Activated CD4-positive, alpha-beta memory T cell treated with anti-CD3 and anti-CD28 coated beads for 36 hours (primary cell): ENCODE results near the gene TBC1D25. TPM values are rescaled to one million over a fixed set of nuclear protein-coding genes. Genes with fewer than 3 reads are reported as not detected.

ENCODE experiments used
- CTCF ChIA-PET: fragments of 350-600 bp; sonication (Branson Sonifier 250); formaldehyde crosslinking; loops from one replicate; lab custom pipeline; 2021; ENCODE audit warnings: antibody characterized with exemption, inconsistent platforms; lab: Charles Lee
- POLR2A ChIA-PET: fragments of 350-600 bp; sonication (Branson Sonifier 250); formaldehyde crosslinking; loops from one replicate; lab custom pipeline; 2021; ENCODE audit warnings: antibody characterized with exemption; lab: Charles Lee
- DNase-seq: peaks from one replicate; pipeline ENCODE4 v3.0.0-alpha.2; 2020
- H3K27ac Mint-ChIP-seq: one replicate; pipeline ENCODE4 v1.8.0; 2021; ENCODE audit warnings: mixed read lengths
- H3K27me3 Mint-ChIP-seq: one replicate; pipeline ENCODE4 v1.8.0; 2021; ENCODE audit warnings: mixed read lengths
- H3K36me3 Mint-ChIP-seq: one replicate; pipeline ENCODE4 v1.8.0; 2021; ENCODE audit warnings: mixed read lengths
- H3K4me1 Mint-ChIP-seq: one replicate; pipeline ENCODE4 v1.8.0; 2021; ENCODE audit warnings: low read depth, mixed read lengths
- H3K4me3 Mint-ChIP-seq: one replicate; pipeline ENCODE4 v1.8.0; 2021; ENCODE audit warnings: mild to moderate bottlenecking, mixed read lengths
- H3K9me3 Mint-ChIP-seq: one replicate; pipeline ENCODE4 v1.8.0; 2021; ENCODE audit warnings: mixed read lengths
- intact Hi-C: fragments of 100-400 bp; cut with micrococcal nuclease; formaldehyde crosslinking; loops from one replicate; pipeline ENCODE4 v1.15.1; 2023
- total RNA-seq, 2 experiments: library from RNA; stranded (reverse); gene quantifications; one replicate each; pipeline ENCODE4 v1.2.3, GENCODE V29; 2021

Gene TBC1D25
- total RNA-seq, 2 experiments from 2014 or later = 13.5 to 16.2 TPM

DNA sequence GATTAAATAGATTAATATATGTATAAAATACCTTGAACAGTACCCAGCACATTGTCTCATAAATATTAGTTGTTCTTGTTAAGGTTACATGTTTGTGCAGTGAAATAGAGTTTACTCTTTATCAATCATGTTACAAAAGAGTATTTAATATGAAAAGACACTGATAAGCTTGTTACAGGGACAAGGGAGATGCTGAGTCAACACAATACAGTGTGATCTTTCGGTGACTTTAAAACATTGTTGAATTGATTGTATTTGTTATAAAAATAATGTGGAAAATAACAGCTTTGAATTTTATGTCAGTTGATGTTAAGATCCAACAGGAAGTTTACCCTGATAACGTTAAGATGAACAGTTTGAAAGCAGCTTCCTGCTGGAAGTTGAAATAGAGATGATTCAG, 56.4 kb downstream of the TBC1D25 start:
- intact Hi-C loops = loop anchor here (5.0 kb wide), 1 partner anchor 141 kb away; no protein-coding TSS in a partner anchor
- peaks cover 8% of the 10 kb centered on the region for H3K4me1 Mint-ChIP-seq
- no peaks in the 10 kb centered on the region for H3K27me3 Mint-ChIP-seq
- POLR2A ChIA-PET = no interaction called here
- no peaks in the 10 kb centered on the region for H3K36me3 Mint-ChIP-seq
- no peak overlapping the region for H3K27ac Mint-ChIP-seq
- DNase-seq = no peak
- no peak overlapping the region for H3K4me3 Mint-ChIP-seq
- CTCF ChIA-PET = interaction anchor here (0.7 to 1.0 kb wide), 2 partner anchors 18 to 21 kb away, joined by 3 read pairs; no protein-coding TSS in a partner anchor
- no peaks in the 10 kb centered on the region for H3K9me3 Mint-ChIP-seq

DNA sequence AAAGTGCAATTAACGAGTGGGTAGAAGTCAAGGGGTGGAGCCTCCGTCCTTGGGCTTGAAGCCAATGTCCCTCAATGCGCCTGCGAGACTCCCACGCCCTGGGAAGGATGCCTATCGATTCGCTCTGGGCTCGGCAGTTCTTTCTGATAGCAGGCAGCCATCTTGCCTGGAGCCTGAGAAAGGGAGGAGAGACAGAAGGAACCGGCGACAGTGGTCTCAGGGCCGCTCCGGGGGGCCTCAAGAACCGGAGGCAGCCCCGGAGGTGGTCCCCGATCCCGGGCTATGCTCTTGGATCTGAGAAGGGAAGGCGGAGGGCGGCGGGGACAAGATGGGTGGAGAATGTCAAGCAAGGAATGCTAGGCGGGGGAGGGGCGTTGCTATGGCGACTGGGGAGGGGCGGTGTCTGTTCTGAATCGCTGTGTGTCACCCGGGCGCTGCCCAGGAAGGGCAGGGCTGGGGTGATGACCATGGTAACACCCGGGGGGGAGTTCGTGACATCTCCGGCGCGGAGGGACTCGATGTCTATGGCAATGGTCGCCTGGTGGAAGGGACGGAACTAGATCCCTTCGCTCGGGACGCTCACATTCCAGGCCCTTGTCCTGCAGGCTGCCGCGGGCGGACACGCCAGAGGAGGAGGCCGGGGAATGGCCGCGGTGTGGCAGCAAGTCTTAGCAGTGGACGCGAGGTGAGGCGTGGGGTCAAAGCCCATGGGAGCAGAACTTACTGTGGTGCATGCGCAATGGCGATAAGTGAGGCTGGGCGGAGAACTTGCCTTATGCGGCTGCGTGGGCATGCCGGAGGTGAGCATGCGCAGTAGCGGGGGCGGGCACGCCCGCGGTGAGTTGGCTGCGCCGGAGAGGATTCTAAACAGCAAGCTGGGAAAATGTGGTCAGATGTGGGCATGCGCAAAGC, 58.1 kb downstream of the TBC1D25 start, which contains the start of gene WDR13:
WDR13 (plus strand) TSS at position 140 of the 912 bp plus-strand sequence; CDS start at position 645, 505 bp downstream.
- Mint-ChIP-seq H3K4me1 (peaks cover 8% of the 10 kb centered on the region), H3K36me3 (peaks cover 4% of the 10 kb centered on the region), H3K4me3 (peak within 1 kb of the TSS; percentile 96), H3K27ac (peak within 1 kb of the TSS; percentile 99), H3K9me3 (no peaks in the 10 kb centered on the region), H3K27me3 (no peaks in the 10 kb centered on the region)
- peak; percentile 93 for DNase-seq
- POLR2A ChIA-PET = interaction anchor here (0.5 to 0.9 kb wide), 2 partner anchors 202 to 322 kb away, joined by 3 to 4 read pairs; no protein-coding TSS in a partner anchor
- intact Hi-C loops = loop anchor here (1.0 to 5.0 kb wide), 3 partner anchors 23 to 140 kb away; partner anchors contain the start of genes EBP and RBM3
- CTCF ChIA-PET = no interaction called here

DNA sequence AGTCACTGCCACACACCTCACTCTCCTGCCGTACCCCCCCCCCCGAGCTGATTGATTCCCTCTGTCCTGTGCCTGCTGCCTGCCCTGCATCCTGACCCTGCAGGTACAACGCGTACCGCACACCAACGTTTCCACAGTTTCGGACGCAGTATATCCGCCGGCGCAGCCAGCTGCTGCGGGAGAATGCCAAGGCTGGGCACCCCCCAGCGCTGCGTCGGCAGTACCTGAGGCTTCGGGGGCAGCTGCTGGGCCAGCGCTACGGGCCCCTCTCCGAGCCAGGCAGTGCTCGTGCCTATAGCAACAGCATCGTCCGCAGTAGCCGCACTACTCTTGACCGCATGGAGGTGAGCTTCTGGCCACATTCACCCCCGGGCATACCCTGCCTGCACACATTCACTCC, 59.1 kb downstream of the TBC1D25 start:
- peaks cover 8% of the 10 kb centered on the region for H3K4me1 Mint-ChIP-seq
- H3K27ac Mint-ChIP-seq = peak overlapping the region; percentile 99
- H3K27me3 Mint-ChIP-seq = no peaks in the 10 kb centered on the region
- ChIA-PET CTCF (no interaction called here), POLR2A (interaction anchor here (0.5 to 0.6 kb wide), 2 partner anchors 321 to 544 kb away, joined by 3 to 4 read pairs; no protein-coding TSS in a partner anchor)
- no peaks in the 10 kb centered on the region for H3K9me3 Mint-ChIP-seq
- intact Hi-C loops = loop anchor here (1.0 to 5.0 kb wide), 2 partner anchors 77 to 139 kb away; partner anchors contain the start of gene EBP
- peak overlapping the region; percentile 96 for H3K4me3 Mint-ChIP-seq
- H3K36me3 Mint-ChIP-seq = peaks cover 4% of the 10 kb centered on the region
- DNase-seq = no peak

DNA sequence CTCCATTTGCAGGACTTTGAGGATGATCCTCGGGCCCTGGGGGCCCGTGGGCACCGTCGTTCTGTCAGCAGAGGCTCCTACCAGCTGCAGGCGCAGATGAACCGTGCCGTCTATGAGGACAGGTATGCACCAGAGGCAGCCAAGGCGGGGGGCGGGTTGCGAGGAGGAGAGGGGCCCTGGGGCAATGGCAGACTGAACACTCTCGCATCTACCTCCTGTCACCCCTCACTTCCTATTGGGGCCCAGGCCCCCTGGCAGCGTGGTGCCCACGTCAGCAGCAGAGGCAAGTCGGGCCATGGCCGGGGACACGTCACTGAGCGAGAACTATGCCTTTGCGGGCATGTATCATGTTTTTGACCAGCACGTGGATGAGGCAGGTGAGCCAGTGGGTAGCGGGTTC, 59.8 kb downstream of the TBC1D25 start:
- intact Hi-C loops = loop anchor here (5.0 kb wide), 1 partner anchor 138 kb away; no protein-coding TSS in a partner anchor
- no peak overlapping the region for H3K4me3 Mint-ChIP-seq
- POLR2A ChIA-PET = no interaction called here
- no peak overlapping the region for H3K27ac Mint-ChIP-seq
- no peaks in the 10 kb centered on the region for H3K9me3 Mint-ChIP-seq
- peaks cover 8% of the 10 kb centered on the region for H3K4me1 Mint-ChIP-seq
- H3K27me3 Mint-ChIP-seq = no peaks in the 10 kb centered on the region
- CTCF ChIA-PET = no interaction called here
- H3K36me3 Mint-ChIP-seq = peaks cover 5% of the 10 kb centered on the region
- no peak for DNase-seq

DNA sequence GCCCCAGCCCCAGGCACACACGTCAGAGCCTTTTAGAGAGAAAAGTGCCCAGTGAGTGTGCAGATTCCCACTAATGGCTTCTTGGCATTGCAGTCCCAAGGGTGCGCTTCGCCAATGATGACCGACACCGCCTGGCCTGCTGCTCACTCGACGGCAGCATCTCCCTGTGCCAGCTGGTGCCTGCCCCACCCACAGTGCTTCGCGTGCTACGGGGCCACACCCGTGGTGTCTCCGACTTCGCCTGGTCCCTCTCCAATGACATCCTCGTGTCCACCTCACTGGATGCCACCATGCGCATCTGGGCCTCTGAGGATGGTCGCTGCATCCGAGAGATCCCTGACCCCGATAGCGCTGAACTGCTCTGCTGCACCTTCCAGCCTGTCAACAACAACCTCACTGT, 60.7 kb downstream of the TBC1D25 start:
- Mint-ChIP-seq H3K36me3 (peaks cover 8% of the 10 kb centered on the region), H3K4me3 (no peak overlapping the region), H3K27ac (no peak overlapping the region), H3K27me3 (no peaks in the 10 kb centered on the region), H3K9me3 (no peaks in the 10 kb centered on the region), H3K4me1 (peaks cover 8% of the 10 kb centered on the region)
- POLR2A ChIA-PET = no interaction called here
- CTCF ChIA-PET = no interaction called here
- DNase-seq = no peak
- intact Hi-C loops = no loop called here

DNA sequence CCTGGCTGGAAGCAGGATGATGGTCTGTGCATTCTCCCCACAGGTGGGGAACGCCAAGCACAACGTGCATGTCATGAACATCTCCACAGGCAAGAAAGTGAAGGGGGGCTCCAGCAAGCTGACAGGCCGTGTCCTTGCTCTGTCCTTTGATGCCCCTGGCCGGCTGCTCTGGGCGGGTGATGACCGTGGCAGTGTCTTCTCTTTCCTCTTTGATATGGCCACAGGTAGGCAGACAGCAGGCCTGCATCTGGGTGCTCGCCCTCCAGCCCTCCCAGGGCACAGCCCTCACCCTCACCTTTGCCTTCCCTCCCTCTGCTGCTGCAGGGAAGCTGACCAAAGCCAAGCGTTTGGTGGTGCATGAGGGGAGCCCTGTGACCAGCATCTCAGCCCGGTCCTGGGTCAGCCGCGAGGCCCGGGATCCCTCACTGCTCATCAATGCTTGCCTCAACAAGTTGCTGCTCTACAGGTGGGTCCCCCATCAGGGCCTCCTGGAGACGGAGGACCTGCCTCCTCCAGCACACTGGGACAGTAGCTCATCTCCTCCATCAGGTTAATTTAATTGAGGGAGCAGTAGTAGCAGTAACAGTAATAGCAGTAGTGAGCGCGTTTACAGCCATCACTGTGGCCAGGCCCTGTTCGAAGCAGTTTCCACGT, 62.4 kb downstream of the TBC1D25 start:
- no peaks in the 10 kb centered on the region for H3K9me3 Mint-ChIP-seq
- intact Hi-C loops = no loop called here
- DNase-seq = no peak
- POLR2A ChIA-PET = no interaction called here
- CTCF ChIA-PET = no interaction called here
- no peaks in the 10 kb centered on the region for H3K27me3 Mint-ChIP-seq
- no peak overlapping the region for H3K4me3 Mint-ChIP-seq
- H3K4me1 Mint-ChIP-seq = peaks cover 8% of the 10 kb centered on the region
- peaks cover 9% of the 10 kb centered on the region for H3K36me3 Mint-ChIP-seq
- H3K27ac Mint-ChIP-seq = no peak overlapping the region

DNA sequence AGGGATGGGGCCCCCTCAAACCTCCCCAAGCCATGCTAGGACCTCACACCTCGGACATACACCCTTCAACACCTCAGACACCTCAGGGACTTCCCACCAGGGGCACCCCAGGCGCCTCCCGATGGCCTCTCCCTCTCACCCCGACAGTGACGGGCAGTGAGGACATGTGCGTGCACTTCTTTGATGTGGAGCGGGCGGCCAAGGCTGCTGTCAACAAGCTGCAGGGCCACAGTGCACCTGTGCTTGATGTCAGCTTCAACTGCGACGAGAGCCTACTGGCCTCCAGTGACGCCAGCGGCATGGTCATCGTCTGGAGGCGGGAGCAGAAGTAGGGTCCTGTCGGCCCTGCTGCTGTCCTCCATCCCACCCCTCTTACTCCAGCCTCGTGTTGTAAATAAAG, 65.2 kb downstream of the TBC1D25 start:
- Mint-ChIP-seq H3K27ac (no peak overlapping the region), H3K4me1 (no peaks in the 10 kb centered on the region), H3K27me3 (no peaks in the 10 kb centered on the region), H3K4me3 (no peak overlapping the region), H3K36me3 (peaks cover 9% of the 10 kb centered on the region), H3K9me3 (no peaks in the 10 kb centered on the region)
- intact Hi-C loops = no loop called here
- CTCF ChIA-PET = no interaction called here
- no peak for DNase-seq
- POLR2A ChIA-PET = no interaction called here

DNA sequence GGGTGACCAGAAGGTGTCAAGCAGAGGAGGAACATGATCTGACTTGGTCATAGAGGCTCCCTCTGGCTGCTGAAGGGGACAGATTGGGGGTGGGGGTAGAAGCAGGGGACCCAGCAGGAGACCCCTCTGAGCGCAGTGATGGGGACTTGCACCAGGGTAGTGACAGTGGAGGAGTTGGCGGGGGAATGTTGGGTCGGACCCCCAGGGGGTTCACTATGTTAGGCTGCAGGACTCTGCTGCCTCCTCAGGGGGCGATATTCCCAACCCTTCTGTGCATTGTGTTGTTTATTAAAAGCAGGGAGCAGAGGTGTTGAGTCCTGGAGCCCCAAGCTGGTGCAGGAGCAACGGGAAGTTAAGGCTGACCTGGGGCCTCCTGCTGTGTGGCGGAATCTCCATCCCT, 66.6 kb downstream of the TBC1D25 start:
- H3K4me3 Mint-ChIP-seq = no peak overlapping the region
- POLR2A ChIA-PET = no interaction called here
- DNase-seq = no peak
- CTCF ChIA-PET = no interaction called here
- H3K36me3 Mint-ChIP-seq = peaks cover 7% of the 10 kb centered on the region
- intact Hi-C loops = no loop called here
- H3K27me3 Mint-ChIP-seq = no peaks in the 10 kb centered on the region
- no peaks in the 10 kb centered on the region for H3K9me3 Mint-ChIP-seq
- H3K4me1 Mint-ChIP-seq = no peaks in the 10 kb centered on the region
- no peak overlapping the region for H3K27ac Mint-ChIP-seq

DNA sequence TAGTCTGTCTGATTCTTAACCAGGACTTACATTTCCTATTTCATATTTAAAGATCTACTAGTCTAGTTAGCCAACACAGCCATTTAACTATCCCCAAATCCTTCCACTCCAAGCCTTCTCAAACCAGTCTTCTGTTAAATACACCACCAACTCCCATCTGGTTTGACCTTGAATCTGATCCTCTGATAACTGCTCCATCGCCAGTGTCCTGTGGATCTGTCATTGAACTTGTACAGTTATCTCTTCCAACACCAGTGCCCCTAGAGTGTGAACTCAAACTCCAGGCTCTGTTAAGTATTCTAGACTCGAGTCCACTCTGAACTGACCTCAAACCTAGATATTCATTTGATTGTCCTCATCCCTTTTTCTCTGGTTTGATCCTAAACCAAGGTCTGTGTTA, 72.2 kb downstream of the TBC1D25 start:
- Mint-ChIP-seq H3K4me3 (no peak overlapping the region), H3K27ac (no peak overlapping the region), H3K4me1 (no peaks in the 10 kb centered on the region), H3K27me3 (no peaks in the 10 kb centered on the region), H3K36me3 (no peaks in the 10 kb centered on the region), H3K9me3 (no peaks in the 10 kb centered on the region)
- POLR2A ChIA-PET = no interaction called here
- CTCF ChIA-PET = no interaction called here
- intact Hi-C loops = no loop called here
- DNase-seq = no peak

Other genes starting within 250 kb of the TBC1D25 start
- not detected for gene SSX3, start 183.0 kb upstream of the TBC1D25 start, total RNA-seq
- not detected for gene SSX4, start 156.2 kb upstream of the TBC1D25 start, total RNA-seq
- not detected for gene SSX4B, start 127.8 kb upstream of the TBC1D25 start, total RNA-seq
- gene SLC38A5, start 69.5 kb upstream of the TBC1D25 start, total RNA-seq = 10 to 100 TPM; 70.7 to 73.0 TPM
- 10 to 100 TPM; 62.8 to 73.9 TPM for gene FTSJ1, start 63.5 kb upstream of the TBC1D25 start, total RNA-seq
- gene PORCN, start 30.7 kb upstream of the TBC1D25 start, total RNA-seq = 1 to 10 TPM; 7.1 to 7.7 TPM
- gene EBP, start 17.9 kb upstream of the TBC1D25 start, total RNA-seq = 100 to 1,000 TPM; 149 to 150 TPM
- 100 to 1,000 TPM; 191 to 197 TPM for gene RBM3, start 34.8 kb downstream of the TBC1D25 start, total RNA-seq
- 10 to 100 TPM; 45.8 to 54.8 TPM for gene WDR13, start 57.8 kb downstream of the TBC1D25 start, total RNA-seq
- 10 to 100 TPM; 95.2 to 99.6 TPM for gene WAS, start 144.1 kb downstream of the TBC1D25 start, total RNA-seq
- 10 to 100 TPM; 32.3 to 35.6 TPM for gene SUV39H1, start 157.0 kb downstream of the TBC1D25 start, total RNA-seq
- gene GLOD5, start 222.0 kb downstream of the TBC1D25 start, total RNA-seq = not detected
- not detected for gene GATA1, start 246.9 kb downstream of the TBC1D25 start, total RNA-seq